Measurements from ENCODE around the gene CAPZB.

- no peak for TF ChIP-seq EZH2 (IDR thresholded peaks at IDR 0.05; ENCODE audit: insufficient read depth, poor library complexity, severe bottlenecking)
- no peak for TF ChIP-seq EZH2phosphoT487 (IDR thresholded peaks at IDR 0.05; ENCODE audit: insufficient read depth, low read depth)
Observed at GRCh38 chr1:19329188-19329587, 156.2 kb downstream of the CAPZB start.
